Measurements from ENCODE around the gene BRSK1.
A peak's percentile ranks its signal among the peaks of the same experiment; 100 is the strongest.

Gene BRSK1

DNA sequence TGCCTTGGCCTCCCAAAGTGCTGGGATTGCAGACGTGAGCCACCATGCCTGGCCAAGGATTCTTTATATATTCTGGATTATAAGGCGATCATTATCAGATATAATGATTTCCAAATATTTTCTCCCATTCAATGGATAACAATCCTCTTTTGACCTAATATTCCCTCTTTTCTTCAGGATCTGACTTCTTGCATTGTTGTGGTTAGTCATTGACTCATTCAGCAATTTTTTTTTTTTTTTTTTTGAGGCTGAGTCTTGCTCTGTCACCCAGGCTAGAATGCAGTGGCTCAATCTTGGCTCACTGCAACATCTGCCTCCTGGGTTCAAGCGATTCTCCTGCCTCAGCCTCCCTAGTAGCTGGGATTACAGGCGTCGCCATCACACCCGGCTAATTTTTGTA, 46.0 kb downstream of the BRSK1 start:
- peak in 1 of 2 donors; percentile 14 for DNase-seq

DNA sequence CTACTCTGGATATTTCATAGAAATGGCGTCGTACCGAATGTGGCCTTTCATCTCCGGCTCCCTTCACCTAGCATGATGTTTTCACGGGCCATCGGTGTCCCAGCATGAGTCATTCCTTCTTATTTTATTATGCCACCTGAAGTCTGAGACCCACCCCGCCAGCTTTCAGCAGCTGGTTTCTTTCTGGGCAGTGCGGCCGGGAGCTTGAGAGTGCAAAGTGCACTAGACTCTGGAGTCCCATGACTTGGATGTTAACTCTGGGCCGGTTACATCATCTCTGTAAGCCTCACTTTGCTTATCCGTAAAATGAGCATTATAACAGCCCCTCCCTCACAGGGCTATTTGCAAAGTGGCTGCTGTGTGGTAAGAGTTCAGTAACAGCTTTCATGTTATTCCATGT, 50.1 kb downstream of the BRSK1 start:
- peak in 1 of 2 donors; percentile 35 for DNase-seq

DNA sequence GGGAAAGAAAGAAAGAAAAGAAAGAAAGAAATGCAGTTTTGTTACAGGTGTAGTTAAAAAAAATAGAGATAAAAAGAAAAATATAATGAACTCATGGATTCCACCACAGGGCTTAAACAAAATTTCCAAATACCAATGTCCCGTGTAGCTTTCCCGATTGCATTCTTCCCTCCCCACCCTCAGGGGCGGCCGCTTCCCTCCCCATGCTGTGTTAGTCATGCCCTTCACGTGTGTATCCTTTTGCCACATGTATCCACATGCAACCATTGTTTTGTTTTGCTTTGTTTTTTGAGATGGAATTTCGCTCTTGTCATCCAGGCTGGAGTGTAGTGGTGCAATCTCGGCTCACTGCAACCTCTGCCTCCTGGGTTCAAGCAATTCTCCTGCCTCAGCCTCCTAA, 52.3 kb downstream of the BRSK1 start:
- DNase-seq: no peak

DNA sequence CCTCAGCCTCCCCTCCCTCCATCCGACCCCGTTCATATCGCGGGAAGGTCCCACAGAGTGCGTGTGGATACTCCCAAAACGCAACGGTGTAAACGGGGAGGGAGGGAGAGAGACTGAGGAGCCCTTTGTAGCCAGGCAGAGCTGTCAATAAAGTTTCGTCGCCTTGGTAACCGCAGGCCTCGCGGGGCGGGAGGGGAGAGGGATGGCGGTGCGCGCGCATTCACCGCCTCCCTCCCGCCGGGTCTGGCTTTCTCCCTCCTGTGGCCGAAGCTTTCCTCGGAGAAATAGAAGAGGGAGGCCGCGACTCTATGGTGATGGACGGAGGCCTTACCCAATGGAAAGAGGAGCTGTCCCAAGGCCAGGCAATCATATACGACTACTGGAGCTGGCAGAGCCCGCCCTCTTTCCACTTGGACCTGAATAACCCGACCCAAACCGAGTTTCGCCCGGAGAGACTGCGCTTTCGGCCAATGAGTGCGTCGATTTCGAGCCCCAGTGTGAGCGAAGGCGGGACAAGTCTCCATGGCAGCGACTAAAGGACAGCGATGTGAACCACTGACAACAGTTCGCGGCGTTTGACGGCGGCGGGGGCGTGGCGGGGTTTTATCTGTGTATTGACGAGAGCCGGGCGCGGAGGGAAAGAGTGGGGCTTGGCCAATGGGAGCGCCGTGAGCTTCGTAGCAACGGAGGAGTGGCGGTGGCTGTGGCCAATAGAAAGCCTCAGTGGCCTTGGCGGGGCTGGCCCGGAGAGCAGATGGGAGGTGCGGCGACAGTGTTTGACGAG, 55.5 kb downstream of the BRSK1 start, which contains the start of gene KMT5C:
Gene KMT5C (plus strand): TSS at position 772 of the 784 bp plus-strand sequence. CDS start 2,061 bp downstream, outside the sequence.
- DNase-seq: peak; percentile 100

DNA sequence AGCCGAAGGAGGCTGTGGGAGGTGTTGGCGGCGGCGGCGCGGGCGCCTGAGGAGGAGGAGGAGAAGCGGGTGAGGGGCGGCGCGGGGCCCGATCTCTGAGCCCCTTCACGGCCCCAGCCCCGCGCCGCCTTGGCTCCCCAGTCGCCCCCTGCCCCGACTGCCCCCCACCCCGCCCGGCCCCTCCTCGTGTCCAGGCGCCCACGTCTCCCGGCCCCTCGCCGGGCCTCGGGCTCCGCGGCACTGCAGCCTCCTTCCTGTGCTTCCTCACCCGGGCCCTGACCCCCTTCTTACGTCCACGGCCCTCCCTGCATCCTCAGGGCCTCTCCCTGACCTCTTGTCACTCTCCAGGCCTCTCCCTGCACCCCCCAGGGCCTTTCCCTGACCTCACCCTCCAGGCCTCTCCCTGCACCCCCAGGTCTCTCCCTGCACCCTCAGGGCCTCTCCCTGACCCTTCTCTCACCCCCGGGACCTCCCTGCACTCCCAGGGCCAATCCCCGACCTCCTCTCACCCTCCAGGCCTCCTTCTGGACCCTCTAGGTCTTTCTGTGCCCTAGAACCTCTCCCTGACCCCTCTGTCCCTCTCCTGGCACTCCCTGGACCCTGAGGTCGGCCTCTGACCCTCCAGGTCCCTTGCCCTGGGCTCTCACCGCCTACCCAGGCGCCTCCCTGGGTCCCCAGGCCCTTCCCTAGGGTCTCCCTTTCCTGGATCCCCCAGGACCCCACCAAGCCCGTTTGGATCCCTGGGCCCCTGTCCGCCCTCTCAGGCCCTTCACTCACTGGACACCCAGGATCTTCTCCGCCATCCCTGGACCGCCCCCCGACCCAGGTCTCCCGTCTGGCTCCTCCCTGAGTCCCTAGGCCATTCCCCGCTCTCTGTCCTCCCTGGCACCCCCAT, 56.3 kb downstream of the BRSK1 start:
- DNase-seq: peak; percentile 11 to 29

DNA sequence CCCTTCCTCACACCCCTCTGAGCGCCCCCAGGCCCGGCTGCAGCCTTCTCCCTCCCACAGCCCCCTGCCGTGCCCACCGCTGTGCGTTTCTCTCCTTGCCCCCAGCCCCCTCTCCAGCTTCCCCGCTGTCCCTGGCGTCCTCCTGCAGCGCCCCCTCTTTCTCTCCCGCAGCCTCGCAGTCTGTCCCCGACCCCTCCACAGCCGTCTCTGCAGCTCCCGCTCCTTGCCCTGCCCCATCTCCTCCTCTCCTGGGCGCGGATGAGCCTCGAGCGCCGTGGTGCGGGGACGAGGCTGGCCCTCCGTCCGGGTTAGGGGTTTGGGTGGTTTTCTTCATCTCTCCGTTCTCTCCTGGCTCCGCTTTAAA, 57.0 kb downstream of the BRSK1 start:
- DNase-seq: peak in 1 of 2 donors; percentile 13

DNA sequence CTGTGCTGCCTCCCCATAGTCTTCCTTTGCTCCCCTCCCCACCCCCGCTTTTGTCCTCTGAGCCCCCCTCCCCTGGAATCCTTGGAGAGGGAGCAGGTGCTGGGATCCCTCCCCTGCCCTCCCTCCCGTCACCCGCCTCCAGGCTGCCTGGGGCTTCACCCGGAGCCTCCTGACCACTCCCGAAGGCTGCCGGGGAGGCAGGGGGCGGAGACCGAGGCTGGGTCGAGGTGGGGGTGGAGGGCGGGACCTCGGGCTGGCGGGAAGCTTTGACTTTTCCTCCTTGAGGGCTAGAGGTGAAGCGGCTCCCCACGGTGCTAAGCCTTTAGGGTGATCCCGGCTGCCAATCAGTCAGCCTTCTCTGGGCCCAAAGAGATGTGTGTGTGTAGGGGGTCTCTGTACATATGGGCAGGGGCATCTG, 57.4 kb downstream of the BRSK1 start:
- peak; percentile 59 to 85 for DNase-seq

DNA sequence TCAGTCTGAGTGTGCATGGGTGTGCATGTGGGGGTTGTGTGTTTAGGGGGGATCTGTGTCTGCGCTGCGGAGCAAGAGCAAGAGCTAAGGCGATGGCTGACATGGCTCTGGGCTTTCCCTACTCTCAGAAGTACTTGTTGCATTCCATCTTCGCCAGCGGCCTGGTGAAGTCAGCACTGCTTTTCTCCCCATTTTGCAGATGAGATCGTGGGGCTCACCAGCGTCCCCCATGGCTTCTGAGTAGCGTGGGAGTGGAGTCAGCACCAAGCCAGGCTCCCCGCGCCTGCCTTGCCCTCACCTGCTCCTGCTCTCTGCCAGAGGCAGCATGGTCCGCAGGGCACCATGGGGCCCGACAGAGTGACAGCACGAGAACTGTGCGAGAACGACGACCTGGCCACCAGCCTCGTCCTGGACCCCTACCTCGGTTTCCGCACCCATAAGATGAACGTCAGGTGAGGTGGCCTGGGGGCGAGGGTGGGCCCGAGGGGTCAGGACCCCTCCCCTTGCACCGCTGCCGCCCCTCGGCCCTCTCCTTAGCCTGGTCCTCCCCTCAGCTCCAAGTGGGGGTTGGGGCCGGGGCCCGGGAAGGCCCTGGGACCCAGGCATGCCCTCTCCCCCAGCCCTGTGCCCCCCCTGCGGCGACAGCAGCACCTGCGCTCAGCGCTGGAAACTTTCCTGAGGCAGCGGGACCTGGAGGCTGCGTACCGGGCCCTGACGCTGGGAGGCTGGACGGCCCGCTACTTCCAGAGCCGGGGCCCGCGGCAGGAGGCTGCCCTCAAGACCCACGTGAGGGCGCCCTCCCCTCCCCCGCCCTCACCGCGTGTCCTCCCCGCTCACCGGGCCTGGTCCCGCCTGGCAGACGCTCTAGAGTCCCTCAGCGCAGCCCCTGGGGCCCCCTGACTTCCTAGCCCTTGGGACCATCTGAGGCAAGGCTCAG, 58.1 kb downstream of the BRSK1 start:
- DNase-seq: no peak

DNA sequence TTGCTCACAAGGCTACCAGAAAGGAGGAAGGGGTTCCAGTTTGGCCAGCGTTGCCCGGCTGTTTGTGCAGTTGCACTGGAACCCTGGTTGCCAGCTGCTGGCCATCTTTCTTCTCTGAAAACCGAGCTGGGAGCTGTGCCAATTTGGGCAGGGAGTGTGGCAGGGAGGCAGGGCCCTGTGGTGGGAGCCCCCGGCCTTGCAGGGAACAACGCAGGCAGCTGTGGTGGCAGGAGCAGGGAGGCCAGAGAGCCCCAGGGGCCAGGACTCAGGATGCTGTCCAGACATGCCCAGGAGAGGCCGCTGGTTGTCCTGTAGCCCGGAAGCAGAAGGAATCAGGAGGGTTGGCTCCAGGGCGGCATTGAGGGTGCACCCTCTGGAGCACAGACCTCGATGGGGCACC, 60.6 kb downstream of the BRSK1 start:
- no peak for DNase-seq

DNA sequence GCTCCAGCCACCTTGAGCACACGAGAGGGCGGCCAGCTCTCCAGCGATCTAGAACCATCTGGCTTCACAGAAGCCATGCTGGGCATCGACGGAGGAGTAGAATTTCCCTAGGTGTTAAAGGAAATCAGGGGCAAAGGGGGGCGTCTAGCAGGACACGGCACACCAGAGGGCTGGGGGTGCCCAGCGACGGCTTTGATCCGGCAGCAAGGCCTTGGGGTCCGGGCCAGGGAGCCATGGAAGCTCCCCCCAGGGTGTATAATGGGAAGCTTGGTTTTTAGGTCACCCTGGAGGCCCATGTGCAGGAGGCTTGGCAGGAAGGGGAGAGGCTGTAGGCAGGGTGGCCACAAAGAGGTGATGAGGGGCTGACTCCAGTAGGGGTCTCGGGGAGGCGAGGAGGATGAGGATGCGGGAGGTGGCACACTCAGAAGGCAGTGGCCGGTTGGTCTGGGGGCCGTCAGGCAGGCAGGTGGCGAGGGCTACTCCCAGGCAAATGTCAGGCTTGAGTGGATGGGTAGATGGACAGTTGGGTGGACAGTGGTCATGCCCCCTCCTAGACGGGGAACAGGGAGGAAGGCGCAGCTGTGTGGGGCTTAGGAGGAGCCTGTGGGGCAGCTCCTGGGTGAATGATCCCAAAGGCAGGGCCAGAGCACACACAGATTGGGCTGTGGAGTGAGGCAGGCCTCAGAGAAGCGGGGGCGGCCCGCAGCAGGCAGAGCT, 61.5 kb downstream of the BRSK1 start:
- DNase-seq: no peak

DNA sequence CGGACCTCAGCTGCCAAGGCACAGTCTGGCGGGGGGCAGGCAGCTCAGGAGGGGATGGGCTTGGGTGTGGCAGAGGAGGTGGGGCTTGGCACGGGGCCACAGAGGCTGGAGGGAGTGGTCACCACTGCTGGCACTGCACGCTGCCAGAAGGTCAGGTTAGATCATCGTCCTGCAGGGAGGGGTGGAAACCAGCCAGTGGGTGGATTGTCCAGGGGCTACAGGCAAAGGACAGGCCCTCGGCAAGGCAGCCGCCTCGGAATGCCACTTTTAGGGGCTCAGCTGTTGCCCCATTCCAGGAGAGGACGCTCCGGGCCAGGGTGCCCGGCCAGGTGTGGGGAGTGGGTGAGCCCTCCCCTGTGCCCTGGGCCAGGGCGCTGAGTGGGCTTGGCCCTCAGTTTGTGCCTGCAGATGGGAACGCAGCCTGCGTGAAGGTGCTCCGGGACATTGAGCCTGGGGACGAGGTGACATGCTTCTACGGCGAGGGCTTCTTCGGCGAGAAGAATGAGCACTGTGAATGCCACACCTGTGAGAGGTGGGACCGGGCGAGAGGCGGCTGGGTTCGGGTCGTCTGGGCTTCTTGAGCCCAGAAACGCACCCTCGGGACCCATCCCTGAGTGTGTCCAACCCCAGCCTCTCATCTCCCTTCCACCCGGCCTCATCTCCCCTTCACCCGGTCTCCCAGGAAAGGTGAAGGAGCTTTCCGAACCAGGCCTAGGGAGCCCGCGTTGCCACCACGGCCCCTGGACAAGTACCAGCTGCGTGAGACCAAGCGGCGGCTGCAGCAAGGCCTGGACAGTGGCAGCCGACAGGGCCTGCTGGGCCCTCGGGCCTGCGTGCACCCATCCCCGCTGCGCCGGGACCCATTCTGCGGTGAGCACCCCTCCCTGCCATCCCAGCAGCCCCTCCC, 62.3 kb downstream of the BRSK1 start:
- DNase-seq: no peak

DNA sequence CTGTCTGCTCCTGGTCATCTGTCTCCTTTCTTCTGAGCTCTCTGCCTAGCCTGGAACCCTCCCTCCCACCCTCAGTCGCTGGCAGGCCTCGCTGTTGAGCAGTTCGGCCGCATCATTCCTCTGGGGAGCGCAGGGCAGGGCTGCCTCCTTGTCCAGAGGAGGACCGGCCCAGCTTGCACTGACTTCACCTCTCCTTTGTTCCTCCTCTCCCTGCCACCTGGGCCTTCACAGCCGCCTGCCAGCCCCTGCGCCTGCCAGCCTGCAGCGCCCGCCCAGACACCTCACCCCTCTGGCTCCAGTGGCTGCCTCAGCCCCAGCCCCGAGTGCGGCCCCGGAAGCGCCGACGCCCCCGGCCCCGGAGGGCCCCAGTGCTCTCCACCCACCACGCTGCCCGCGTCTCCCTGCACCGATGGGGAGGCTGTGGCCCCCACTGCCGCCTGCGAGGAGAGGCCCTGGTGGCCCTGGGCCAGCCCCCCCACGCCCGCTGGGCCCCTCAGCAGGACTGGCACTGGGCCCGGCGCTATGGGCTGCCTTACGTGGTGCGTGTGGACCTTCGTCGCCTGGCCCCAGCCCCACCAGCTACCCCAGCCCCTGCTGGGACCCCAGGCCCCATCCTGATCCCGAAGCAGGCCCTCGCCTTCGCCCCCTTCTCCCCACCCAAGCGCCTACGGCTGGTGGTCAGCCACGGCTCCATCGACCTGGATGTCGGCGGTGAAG, 63.1 kb downstream of the BRSK1 start:
- no peak for DNase-seq

DNA sequence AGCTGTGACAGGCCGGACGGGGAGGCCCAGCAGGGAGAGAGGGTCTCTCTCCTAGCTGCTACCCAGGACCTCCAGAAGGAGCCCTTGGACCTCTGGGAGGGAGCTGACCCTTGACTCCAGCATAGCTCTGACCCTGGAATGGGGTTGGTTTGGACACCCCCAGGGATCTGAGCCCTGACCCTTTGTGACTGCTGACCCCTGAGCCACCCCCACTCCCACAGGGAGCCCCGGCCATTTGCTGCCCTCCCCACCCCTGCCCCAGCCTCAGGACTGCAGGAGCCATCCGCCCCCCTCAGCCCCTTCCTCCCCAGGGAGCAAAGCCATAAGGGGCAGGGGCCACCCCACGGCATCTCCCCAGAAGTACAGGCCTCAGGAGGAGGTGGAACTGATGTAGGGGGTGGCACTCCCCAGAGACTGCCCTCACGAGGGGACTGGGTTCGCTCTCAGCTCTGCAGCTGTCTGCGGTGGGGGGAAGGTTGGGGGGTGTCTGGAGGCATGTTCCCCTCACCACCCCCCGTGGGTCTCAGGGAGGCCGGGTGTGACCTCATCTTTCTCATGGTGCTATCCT, 63.7 kb downstream of the BRSK1 start:
- no peak for DNase-seq

DNA sequence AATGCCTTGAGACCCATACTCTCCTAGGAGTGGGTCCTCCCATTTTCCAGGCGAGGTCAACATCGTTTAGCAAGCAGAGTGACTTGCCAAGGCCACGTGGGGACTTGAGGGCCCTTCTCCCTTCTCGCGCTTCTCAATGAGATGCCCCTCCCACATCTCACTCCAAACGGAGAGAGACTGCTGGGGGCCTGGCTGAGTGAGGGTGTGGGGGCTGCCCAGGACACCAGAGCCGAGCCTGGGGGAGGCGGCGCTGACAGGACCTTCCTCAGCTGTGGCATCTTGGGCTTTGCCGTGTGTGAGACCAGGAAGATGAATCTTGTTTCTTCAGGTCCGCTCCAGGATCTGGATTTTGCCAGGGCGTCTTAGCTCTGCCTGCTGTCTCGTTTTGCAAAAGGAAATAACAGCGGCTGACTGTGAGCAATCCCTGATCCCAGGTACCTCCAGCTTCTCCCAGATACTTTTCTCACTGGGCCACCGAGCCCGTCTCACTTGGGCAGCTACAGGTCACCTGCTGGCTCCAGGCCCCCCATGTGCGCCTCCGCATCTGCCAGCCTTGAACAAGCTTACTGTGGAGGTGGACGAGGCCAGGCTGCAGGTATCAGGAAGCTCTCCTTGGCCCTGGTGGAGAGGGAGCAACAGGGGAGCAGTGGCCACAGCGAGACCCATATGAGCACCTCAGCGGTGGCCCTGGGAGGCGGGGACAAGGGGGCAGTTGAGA, 64.7 kb downstream of the BRSK1 start:
- no peak for DNase-seq

DNA sequence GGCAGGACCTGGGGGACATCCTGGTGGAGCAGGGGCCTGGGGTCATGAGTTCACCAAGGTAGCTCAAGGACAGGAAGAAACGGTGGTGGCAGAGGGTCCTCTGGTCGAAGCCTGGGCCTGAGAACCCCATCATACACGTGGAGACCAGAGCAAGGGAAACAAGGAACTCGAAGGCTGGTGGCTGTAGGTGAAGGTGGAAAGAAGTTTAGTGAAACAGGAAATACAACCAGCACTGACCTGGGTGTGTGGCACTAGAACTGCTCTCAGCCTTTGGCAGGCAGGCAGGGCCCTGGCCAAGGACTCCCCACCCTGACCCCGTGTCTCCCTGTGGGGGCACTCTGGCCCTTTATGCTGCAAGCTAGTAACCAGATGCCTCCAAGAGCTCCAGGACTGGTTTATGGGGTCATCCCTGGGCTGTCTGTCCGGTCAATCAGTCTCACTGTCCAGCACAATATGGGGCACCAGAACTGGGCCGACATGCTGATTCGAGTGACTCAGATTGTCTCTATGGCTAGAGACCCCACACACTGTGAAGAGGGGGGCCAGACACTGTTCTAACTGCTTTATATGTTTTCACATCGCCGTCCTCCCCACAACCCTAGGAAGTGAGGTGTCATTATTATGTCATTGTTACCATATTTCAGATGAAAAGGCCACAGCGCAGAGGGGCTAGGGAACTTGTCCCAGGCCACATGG, 67.0 kb downstream of the BRSK1 start:
- no peak for DNase-seq

DNA sequence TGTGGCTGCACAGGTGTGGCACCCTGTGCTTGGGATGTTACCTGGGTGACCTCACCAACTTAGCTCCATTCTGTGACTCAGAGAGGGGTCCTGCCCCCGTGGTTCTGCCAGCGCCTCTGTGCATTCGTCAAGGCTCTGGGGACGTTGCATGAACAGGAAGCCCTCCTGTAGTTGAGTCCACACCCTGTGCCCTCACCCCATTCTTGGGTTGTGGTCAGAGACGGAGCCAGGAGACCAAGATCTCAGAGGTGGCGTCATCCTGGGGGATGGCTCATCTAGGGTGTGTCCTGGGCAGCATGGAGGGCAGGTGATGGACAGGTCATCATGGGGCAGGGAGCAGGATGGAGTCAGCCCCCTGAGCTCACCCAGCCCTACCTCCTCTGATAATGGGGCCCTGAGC, 68.2 kb downstream of the BRSK1 start:
- no peak for DNase-seq

DNA sequence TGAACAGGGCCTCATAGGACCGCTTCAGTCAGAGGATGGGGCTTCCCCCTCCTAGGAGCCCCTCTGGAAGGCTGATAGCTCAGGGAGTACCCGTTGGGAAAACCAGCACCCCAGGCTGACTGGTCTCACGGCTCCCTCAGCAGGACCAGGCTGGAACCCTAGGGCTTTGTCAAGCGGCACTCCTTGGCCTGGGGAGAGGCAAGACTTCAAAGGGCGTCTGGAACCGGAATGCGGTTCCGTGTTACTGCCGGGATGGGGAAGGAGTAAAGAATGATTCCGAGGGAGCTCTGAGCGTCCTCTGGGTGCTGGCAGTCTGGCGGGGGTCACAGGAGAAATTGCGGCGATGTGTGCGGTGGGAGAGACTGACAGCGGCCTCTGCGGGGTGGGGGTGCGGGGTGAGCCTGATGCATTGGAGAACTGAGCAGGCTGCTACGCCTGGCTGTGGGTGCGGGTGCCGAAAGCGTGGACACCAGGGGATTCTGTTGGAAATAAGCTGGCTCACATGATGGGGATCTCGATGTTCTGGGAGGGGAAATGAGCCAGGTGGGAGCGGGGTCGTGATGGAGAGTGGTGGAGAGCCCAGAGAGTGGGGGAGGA, 68.8 kb downstream of the BRSK1 start:
- no peak for DNase-seq

DNA sequence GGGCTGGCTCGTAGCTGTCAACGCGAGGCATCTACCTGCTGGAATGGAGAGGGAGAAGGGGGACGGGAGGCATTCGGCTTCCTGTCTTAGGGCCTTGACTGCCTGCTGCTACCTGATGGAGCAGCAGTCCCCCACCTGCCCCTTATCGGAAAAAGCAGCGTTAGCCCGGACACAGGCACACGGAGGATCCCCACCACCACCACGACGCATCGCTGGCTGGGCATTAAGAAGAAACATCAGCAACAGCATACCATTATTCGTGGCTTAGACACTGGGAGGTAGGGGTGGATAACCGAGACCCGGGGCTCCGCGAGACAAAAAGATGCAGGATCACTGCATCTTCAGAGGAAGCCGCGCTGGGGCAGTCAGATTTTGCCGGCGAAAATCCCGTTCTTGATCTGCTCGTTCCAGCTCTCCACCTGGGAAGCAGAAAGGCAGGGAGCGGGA, 69.6 kb downstream of the BRSK1 start:
- no peak for DNase-seq

Measured in inflammatory macrophage (primary cell).